WTC11 (cell line): ENCODE measurements around the gene PLPP1. TPM values are rescaled to one million over a fixed set of nuclear protein-coding genes. Genes with fewer than 3 reads are reported as not detected.

ENCODE experiments used
- ATAC-seq: fragments of 200-7000 bp; cut with Tn5 transposase; 2 replicates; pipeline ENCODE4 v1.10.0; 2021; ENCODE audit warnings: mild to moderate bottlenecking, moderate library complexity
- CTCF ChIA-PET: fragments of 300-600 bp; sonication (Branson Sonifier 250); formaldehyde crosslinking; loops from one replicate; lab custom pipeline; 2021; ENCODE audit warnings: antibody characterized with exemption; lab: Charles Lee
- POLR2A ChIA-PET: fragments of 350-600 bp; sonication (Branson Sonifier 250); formaldehyde crosslinking; loops from one replicate; lab custom pipeline; 2021; ENCODE audit warnings: antibody characterized with exemption; lab: Charles Lee
- DNase-seq: peaks from one replicate; pipeline ENCODE4 v3.0.0; 2021; ENCODE audit warnings: low spot score
- H3K27ac Mint-ChIP-seq: 2 replicates; pipeline ENCODE4 v1.8.0; 2021; ENCODE audit warnings: mixed read lengths
- H3K27me3 Mint-ChIP-seq: 2 replicates; pipeline ENCODE4 v1.8.0; 2021; ENCODE audit warnings: low read depth, mild to moderate bottlenecking, moderate library complexity, mixed read lengths
- H3K36me3 Mint-ChIP-seq: 2 replicates; pipeline ENCODE4 v1.8.0; 2021; ENCODE audit warnings: mixed read lengths
- H3K4me1 Mint-ChIP-seq: 2 replicates; pipeline ENCODE4 v1.8.0; 2022; ENCODE audit warnings: mixed read lengths
- H3K4me3 Mint-ChIP-seq: 2 replicates; pipeline ENCODE4 v1.8.0; 2021; ENCODE audit warnings: mild to moderate bottlenecking, moderate library complexity, mixed read lengths
- H3K9me3 Mint-ChIP-seq: 2 replicates; pipeline ENCODE4 v1.8.0; 2021; ENCODE audit warnings: mixed read lengths
- ARID4B ChIP-seq: sonication (generic); formaldehyde crosslinking; IDR thresholded peaks from 2 replicates; pipeline ENCODE4 v1.8.0; 2023; ENCODE audit warnings: missing genetic modification reagents, mild to moderate bottlenecking, borderline replicate concordance
- ATF2 ChIP-seq: sonication (generic); formaldehyde crosslinking; IDR thresholded peaks from 2 replicates; pipeline ENCODE4 v1.8.1; 2022; ENCODE audit warnings: low read depth, missing genetic modification reagents, borderline replicate concordance
- CBFB ChIP-seq: sonication (generic); formaldehyde crosslinking; IDR thresholded peaks from 2 replicates; pipeline ENCODE4 v1.8.1; 2022; ENCODE audit warnings: mild to moderate bottlenecking, low read depth, missing genetic modification reagents
- E2F4 ChIP-seq: sonication (generic); formaldehyde crosslinking; IDR thresholded peaks from 2 replicates; pipeline ENCODE4 v1.8.1; 2022; ENCODE audit warnings: low read depth, mild to moderate bottlenecking, moderate library complexity, missing genetic modification reagents, borderline replicate concordance
- ELF4 ChIP-seq: sonication (generic); formaldehyde crosslinking; IDR thresholded peaks from 2 replicates; pipeline ENCODE4 v1.8.1; 2022; ENCODE audit warnings: low read depth, mild to moderate bottlenecking, moderate library complexity, missing genetic modification reagents
- FOXK1 ChIP-seq: sonication (generic); formaldehyde crosslinking; IDR thresholded peaks from 2 replicates; pipeline ENCODE4 v1.8.0; 2022; ENCODE audit warnings: mild to moderate bottlenecking, moderate library complexity, missing genetic modification reagents
- KAT7 ChIP-seq: sonication (generic); formaldehyde crosslinking; IDR thresholded peaks from 2 replicates; pipeline ENCODE4 v1.8.1; 2023; ENCODE audit warnings: missing genetic modification reagents, mild to moderate bottlenecking, borderline replicate concordance
- MAX ChIP-seq: sonication (generic); formaldehyde crosslinking; IDR thresholded peaks from 2 replicates; pipeline ENCODE4 v1.8.0; 2022; ENCODE audit warnings: mild to moderate bottlenecking, missing genetic modification reagents
- ZNF121 ChIP-seq: sonication (generic); formaldehyde crosslinking; IDR thresholded peaks from 2 replicates; pipeline ENCODE4 v1.8.0; 2023; ENCODE audit warnings: missing genetic modification reagents
- ZNF138 ChIP-seq: sonication (generic); formaldehyde crosslinking; conservative IDR thresholded peaks from 2 replicates; pipeline ENCODE4 v1.8.1; 2022; ENCODE audit warnings: mild to moderate bottlenecking, moderate library complexity, missing genetic modification reagents
- ZNF281 ChIP-seq: sonication (generic); formaldehyde crosslinking; IDR thresholded peaks from 2 replicates; pipeline ENCODE4 v1.8.0; 2023; ENCODE audit warnings: mild to moderate bottlenecking, missing genetic modification reagents
- ZNF396 ChIP-seq: fragments of 250-450 bp; sonication (Bioruptor Pico); IDR thresholded peaks from 2 replicates; pipeline ENCODE4 v1.8.0; 2021; ENCODE audit warnings: mild to moderate bottlenecking, moderate library complexity, borderline replicate concordance
- ZNF416 ChIP-seq: fragments of 250-450 bp; sonication (Bioruptor Pico); IDR thresholded peaks from 2 replicates; pipeline ENCODE4 v1.9.0; 2021; ENCODE audit warnings: mild to moderate bottlenecking, inconsistent platforms
- total RNA-seq: library from RNA; stranded (reverse); gene quantifications from 3 replicates; pipeline ENCODE4 v1.2.3, GENCODE V29; 2021

Gene PLPP1
- total RNA-seq, 1 experiment from 2014 or later: 43.2 TPM

- TF ChIP-seq E2F4 (no peak), ZNF138 (CRISPR knock-in tag) (no peak), ELF4 (CRISPR knock-in tag) (no peak), ZNF416 (CRISPR knock-in tag) (no peak)
Measured at GRCh38 chr5:55578771-55579170, 44.0 kb upstream of the PLPP1 start (continued).

- Mint-ChIP-seq H3K27ac (peak overlapping the region; percentile 38; the same call in 1 of the 2 replicates), H3K27me3 (no peaks in the 10 kb centered on the region)
- ATAC-seq: peak; percentile 26; the same call in 1 of the 2 replicates
Measured at GRCh38 chr5:55577353-55578060, 42.7 kb upstream of the PLPP1 start.

GRCh38 chr5:55576661-55577060, 41.9 kb upstream of the PLPP1 start:
- ATAC-seq (no peak), DNase-seq (no peak)
- H3K27ac Mint-ChIP-seq: peak overlapping the region; percentile 8; the same call in 1 of the 2 replicates
- H3K4me1 Mint-ChIP-seq: peaks cover 45% of the 10 kb centered on the region
- TF ChIP-seq MAX (CRISPR knock-in tag) (no peak), ATF2 (CRISPR knock-in tag) (no peak), E2F4 (no peak)
- ChIA-PET CTCF (no interaction called here), POLR2A (interaction anchor here (0.6 kb wide), 1 partner anchor 612 kb away, joined by 3 read pairs; no protein-coding TSS in a partner anchor)
- no peaks in the 10 kb centered on the region for H3K9me3 Mint-ChIP-seq
- no peaks in the 10 kb centered on the region for H3K27me3 Mint-ChIP-seq
- H3K4me3 Mint-ChIP-seq: no peak overlapping the region
- no peaks in the 10 kb centered on the region for H3K36me3 Mint-ChIP-seq

More at GRCh38 chr5:55577353-55578060, 42.7 kb upstream of the PLPP1 start:
- no peaks in the 10 kb centered on the region for H3K36me3 Mint-ChIP-seq
- ChIA-PET CTCF (interaction anchor here (0.5 kb wide), 1 partner anchor 39 kb away, joined by 3 read pairs; no protein-coding TSS in a partner anchor), POLR2A (no interaction called here)
- peaks cover 41% of the 10 kb centered on the region for H3K4me1 Mint-ChIP-seq
- no peak for DNase-seq
- no peak overlapping the region for H3K4me3 Mint-ChIP-seq
- H3K9me3 Mint-ChIP-seq: no peaks in the 10 kb centered on the region
- no peak for TF ChIP-seq KAT7
- no peak for TF ChIP-seq CBFB

GRCh38 chr5:55575815-55576583, 41.2 kb upstream of the PLPP1 start:
- Mint-ChIP-seq H3K36me3 (no peaks in the 10 kb centered on the region), H3K27me3 (no peaks in the 10 kb centered on the region), H3K4me3 (no peak overlapping the region), H3K4me1 (peaks cover 45% of the 10 kb centered on the region), H3K9me3 (no peaks in the 10 kb centered on the region), H3K27ac (peak overlapping the region; percentile 52)
- DNase-seq: no peak
- ChIA-PET POLR2A (interaction anchor here (0.6 kb wide), 1 partner anchor 611 kb away, joined by 3 read pairs; no protein-coding TSS in a partner anchor), CTCF (no interaction called here)
- TF ChIP-seq ZNF121 (CRISPR knock-in tag): peak; percentile 95
- TF ChIP-seq FOXK1: no peak
- no peak for ATAC-seq

GRCh38 chr5:55572600-55572999, 37.8 kb upstream of the PLPP1 start:
- Mint-ChIP-seq H3K36me3 (no peaks in the 10 kb centered on the region), H3K27ac (peak overlapping the region; percentile 63), H3K4me3 (no peak overlapping the region), H3K27me3 (no peaks in the 10 kb centered on the region), H3K9me3 (no peaks in the 10 kb centered on the region), H3K4me1 (peaks cover 62% of the 10 kb centered on the region)
- ATAC-seq: no peak
- DNase-seq: no peak
- POLR2A ChIA-PET: no interaction called here
- CTCF ChIA-PET: no interaction called here
- TF ChIP-seq ARID4B (CRISPR knock-in tag): no peak
- no peak for TF ChIP-seq ZNF281 (CRISPR knock-in tag)
- TF ChIP-seq ZNF396: no peak
- no peak for TF ChIP-seq CBFB
